ENCODE data around the gene RCAN1.
"Not testable (repeated sequence)": the region's sequence is repeated elsewhere in the genome, so short reads cannot be mapped to it uniquely, and the experiment has no call there.

Gene RCAN1

DNA sequence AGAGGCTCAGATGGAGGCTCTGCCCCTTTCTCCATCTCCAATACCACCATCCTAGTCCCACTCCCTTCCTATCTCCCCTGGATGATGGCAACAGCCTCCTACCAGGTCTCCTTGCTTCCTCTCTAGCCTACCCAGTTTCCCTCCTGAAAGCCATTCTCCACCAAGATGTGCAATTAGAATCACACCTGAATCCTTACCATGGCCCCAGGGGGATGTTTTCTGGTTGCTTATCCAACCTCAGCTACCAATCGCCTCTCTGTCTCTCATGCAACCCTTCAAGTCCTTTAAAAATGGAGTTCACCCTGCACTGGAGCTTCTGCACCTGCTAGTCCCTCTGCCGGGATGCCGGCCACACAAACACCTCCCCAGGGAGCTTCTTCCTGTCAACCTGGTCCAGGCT, 2.9 kb downstream of the RCAN1 start:
- no peak overlapping the region for H3K9ac ChIP-seq (ENCODE audit: low read length)
- no peak overlapping the region for H3K27ac ChIP-seq (ENCODE audit: low read length)
- H3K4me2 ChIP-seq (ENCODE audit: low read length): no peak overlapping the region
- no peak for TF ChIP-seq CTCF (IDR thresholded peaks at IDR 0.05; ENCODE audit: low read depth, low read length)
- TF ChIP-seq EZH2phosphoT487 (IDR thresholded peaks at IDR 0.05; ENCODE audit: low read depth): no peak
- no peaks in the 10 kb centered on the region for H4K20me1 ChIP-seq (ENCODE audit: insufficient read depth, low read length)
- no peak overlapping the region for H2AFZ ChIP-seq (ENCODE audit: low read depth, low read length)
- H3K4me3 ChIP-seq (ENCODE audit: low read length): no peak overlapping the region
- no peaks in the 10 kb centered on the region for H3K27me3 ChIP-seq (ENCODE audit: low read depth, low read length)
- no peaks in the 10 kb centered on the region for H3K79me2 ChIP-seq (ENCODE audit: low read length)
- H3K9me3 ChIP-seq (ENCODE audit: insufficient read depth, low read length): no peaks in the 10 kb centered on the region
- H3K36me3 ChIP-seq (replicated peaks; ENCODE audit: low read depth, low read length): no peaks in the 10 kb centered on the region
- H3K4me1 ChIP-seq (ENCODE audit: low read length): no peaks in the 10 kb centered on the region

DNA sequence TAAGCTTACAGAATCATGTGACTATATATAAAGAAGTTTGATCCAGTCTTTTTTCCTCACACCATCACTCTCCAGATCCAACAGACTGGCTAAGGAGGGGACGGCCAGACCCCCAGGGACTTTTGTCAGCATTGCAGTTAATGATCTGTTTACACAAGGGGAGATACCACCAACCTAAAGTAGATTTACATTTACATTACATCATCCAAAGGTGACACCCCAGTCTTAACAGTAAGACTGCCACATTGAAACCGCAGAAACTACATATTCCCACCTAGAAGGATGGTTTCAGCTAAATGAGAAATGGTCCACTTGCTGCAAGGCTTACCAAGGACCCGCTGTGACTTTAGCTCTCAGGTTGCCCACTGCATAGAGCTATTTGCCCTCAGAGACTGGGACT, 3.4 kb downstream of the RCAN1 start:
- Histone ChIP-seq H3K79me2 (ENCODE audit: low read length) (no peaks in the 10 kb centered on the region), H3K27me3 (ENCODE audit: low read depth, low read length) (no peaks in the 10 kb centered on the region), H3K36me3 (replicated peaks; ENCODE audit: low read depth, low read length) (no peaks in the 10 kb centered on the region), H3K9ac (ENCODE audit: low read length) (no peak overlapping the region), H3K27ac (ENCODE audit: low read length) (no peak overlapping the region), H3K9me3 (ENCODE audit: insufficient read depth, low read length) (no peaks in the 10 kb centered on the region), H3K4me2 (ENCODE audit: low read length) (no peak overlapping the region), H4K20me1 (ENCODE audit: insufficient read depth, low read length) (no peaks in the 10 kb centered on the region), H2AFZ (ENCODE audit: low read depth, low read length) (no peak overlapping the region), H3K4me3 (ENCODE audit: low read length) (no peak overlapping the region), H3K4me1 (ENCODE audit: low read length) (no peaks in the 10 kb centered on the region)
- TF ChIP-seq EZH2phosphoT487 (IDR thresholded peaks at IDR 0.05; ENCODE audit: low read depth) (no peak), CTCF (IDR thresholded peaks at IDR 0.05; ENCODE audit: low read depth, low read length) (no peak)

- Histone ChIP-seq H3K4me3 (ENCODE audit: low read length) (no peak overlapping the region), H3K9me3 (ENCODE audit: insufficient read depth, low read length) (no peaks in the 10 kb centered on the region), H3K79me2 (ENCODE audit: low read length) (no peaks in the 10 kb centered on the region), H3K4me2 (ENCODE audit: low read length) (no peak overlapping the region), H3K36me3 (replicated peaks; ENCODE audit: low read depth, low read length) (no peaks in the 10 kb centered on the region), H2AFZ (ENCODE audit: low read depth, low read length) (no peak overlapping the region), H3K9ac (ENCODE audit: low read length) (no peak overlapping the region), H3K4me1 (ENCODE audit: low read length) (no peaks in the 10 kb centered on the region), H3K27me3 (ENCODE audit: low read depth, low read length) (no peaks in the 10 kb centered on the region), H4K20me1 (ENCODE audit: insufficient read depth, low read length) (no peaks in the 10 kb centered on the region), H3K27ac (ENCODE audit: low read length) (no peak overlapping the region)
- TF ChIP-seq EZH2phosphoT487 (IDR thresholded peaks at IDR 0.05; ENCODE audit: low read depth) (no peak), CTCF (IDR thresholded peaks at IDR 0.05; ENCODE audit: low read depth, low read length) (no peak)
Observed at GRCh38 chr21:34609933-34610549, 4.9 kb downstream of the RCAN1 start.

- Histone ChIP-seq H3K27ac (ENCODE audit: low read length) (no peak overlapping the region), H3K79me2 (ENCODE audit: low read length) (no peaks in the 10 kb centered on the region), H3K9me3 (ENCODE audit: insufficient read depth, low read length) (no peaks in the 10 kb centered on the region), H3K9ac (ENCODE audit: low read length) (no peak overlapping the region), H3K27me3 (ENCODE audit: low read depth, low read length) (no peaks in the 10 kb centered on the region), H2AFZ (ENCODE audit: low read depth, low read length) (no peak overlapping the region), H3K4me3 (ENCODE audit: low read length) (no peak overlapping the region), H3K4me2 (ENCODE audit: low read length) (no peak overlapping the region), H3K36me3 (replicated peaks; ENCODE audit: low read depth, low read length) (no peaks in the 10 kb centered on the region), H4K20me1 (ENCODE audit: insufficient read depth, low read length) (no peaks in the 10 kb centered on the region), H3K4me1 (ENCODE audit: low read length) (no peaks in the 10 kb centered on the region)
- TF ChIP-seq CTCF (IDR thresholded peaks at IDR 0.05; ENCODE audit: low read depth, low read length) (no peak), EZH2phosphoT487 (IDR thresholded peaks at IDR 0.05; ENCODE audit: low read depth) (no peak)
Observed at GRCh38 chr21:34609244-34609932, 5.5 kb downstream of the RCAN1 start.

DNA sequence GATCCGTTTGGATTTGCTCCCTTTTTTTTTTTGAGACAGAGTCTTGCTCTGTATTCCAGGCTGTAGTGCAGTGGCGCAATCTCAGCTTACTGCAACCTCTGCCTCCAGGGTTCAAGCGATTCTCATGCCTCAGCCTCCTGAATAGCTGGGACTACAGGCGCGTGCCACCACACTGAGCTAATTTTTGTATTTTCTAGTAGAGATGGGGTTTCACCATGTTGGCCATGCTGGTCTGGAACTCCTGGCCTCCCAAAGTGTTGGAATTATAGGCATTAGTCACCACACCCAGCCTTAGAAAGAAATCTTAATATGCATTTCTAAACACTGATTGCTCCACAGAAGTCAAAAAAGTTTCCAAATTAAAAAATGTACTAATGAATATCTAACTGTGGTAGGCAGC, 7.5 kb downstream of the RCAN1 start:
- not testable (repeated sequence) for H3K79me2 ChIP-seq (ENCODE audit: low read length); H3K4me3 ChIP-seq (ENCODE audit: low read length); H3K4me1 ChIP-seq (ENCODE audit: low read length); H2AFZ ChIP-seq (ENCODE audit: low read depth, low read length); H3K36me3 ChIP-seq (replicated peaks; ENCODE audit: low read depth, low read length); H4K20me1 ChIP-seq (ENCODE audit: insufficient read depth, low read length); H3K9me3 ChIP-seq (ENCODE audit: insufficient read depth, low read length); H3K4me2 ChIP-seq (ENCODE audit: low read length); H3K27me3 ChIP-seq (ENCODE audit: low read depth, low read length); H3K9ac ChIP-seq (ENCODE audit: low read length); H3K27ac ChIP-seq (ENCODE audit: low read length)

All from OCI-LY3 (cell line).